Right forelimb (tissue), 1 donor: Measurements from ENCODE around the gene RALGAPA1.
"Not testable (repeated sequence)": the region's sequence is repeated elsewhere in the genome, so short reads cannot be mapped to it uniquely, and the experiment has no call there.

Source experiments
- DNase-seq: peaks from one replicate; pipeline ENCODE4 v3.0.0-alpha.2; 2018

RALGAPA1 gene

GRCh38 chr14:35821564-35822411 lies 12.7 kb upstream of the RALGAPA1 start:
- no peak for DNase-seq

GRCh38 chr14:35819591-35820540 lies 10.8 kb upstream of the RALGAPA1 start:
- no peak for DNase-seq

DNA sequence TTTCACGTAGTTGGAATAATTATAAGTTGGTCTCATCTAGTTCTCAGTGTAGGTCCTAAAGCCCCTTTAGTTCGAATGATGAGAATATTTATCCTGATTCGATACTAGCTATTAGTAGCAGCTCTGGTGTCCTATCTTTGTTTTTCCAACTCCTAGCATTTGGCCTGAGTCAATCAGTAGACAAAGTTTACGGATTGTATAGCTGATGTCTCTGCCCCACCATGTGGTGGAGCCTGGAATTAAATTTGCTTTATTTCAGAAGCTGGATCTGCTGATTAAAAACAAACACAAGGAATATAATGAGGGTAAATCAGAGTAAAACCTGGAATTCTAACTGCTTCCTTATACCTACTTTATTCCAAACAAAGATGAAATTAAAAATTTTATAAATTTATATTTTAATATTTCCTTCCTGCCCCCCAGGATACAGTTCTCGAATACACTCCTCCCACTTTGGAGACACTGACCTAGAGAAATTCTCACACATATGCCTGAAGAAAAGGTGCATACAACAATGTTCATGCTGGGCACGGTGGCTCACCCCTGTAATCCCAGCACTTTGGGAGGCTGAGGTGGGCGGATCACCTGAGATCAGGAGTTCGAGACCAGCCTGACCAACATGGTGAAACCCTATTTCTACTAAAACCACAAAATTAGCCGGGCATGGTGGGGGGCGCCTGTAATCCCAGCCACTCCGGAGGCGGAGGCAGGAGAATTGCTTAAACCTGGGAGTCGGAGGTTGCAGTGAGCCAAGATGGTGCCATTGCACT lies 9.4 kb upstream of the RALGAPA1 start:
- DNase-seq: no peak

DNA sequence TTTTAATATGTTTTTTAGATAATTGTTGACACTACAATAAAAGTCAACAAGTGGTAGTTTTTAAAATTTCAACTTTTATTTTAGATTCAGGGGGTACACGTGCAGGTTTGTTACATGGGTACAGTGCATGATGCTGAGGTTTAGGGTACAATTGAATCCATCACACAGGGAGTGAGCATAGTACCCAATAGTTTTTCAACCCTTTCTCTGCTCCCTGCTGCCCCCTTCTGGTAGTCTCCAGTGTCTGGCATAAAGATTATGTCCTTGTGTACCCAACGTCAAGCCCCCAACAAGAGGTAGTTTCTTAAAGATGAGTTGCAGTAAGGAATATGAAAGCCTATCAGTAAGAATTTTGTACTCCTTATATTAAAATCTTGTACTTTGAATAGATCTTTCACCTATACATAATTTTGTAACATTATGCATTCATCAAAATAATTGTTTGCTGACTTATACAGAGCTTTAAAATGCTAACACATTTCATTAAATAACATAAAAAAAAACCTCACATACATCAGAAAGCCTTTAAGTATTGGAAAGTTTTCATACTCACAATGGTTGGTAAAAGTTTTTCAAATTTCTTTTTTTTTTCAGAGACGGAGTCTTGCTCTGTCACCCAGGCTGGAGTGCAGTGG lies 5.4 kb upstream of the RALGAPA1 start:
- no peak for DNase-seq

DNA sequence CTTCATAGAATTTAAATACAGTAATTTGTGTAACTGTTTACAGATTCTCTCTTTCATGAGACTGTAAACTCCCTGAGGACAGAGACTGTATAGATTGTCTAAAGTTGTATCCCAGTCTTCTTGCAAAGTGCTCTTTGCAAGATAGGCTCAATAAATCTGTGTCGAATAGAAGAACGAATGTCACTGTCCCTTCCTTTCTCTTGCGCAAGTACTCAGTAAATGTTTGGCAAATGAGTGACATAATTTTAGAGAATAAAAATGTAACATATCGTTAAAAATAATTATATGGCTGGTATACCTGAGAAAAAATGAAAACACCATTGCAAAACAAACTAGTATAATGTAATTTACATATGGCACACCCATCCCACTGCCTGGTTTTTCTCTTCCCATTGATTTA lies 1.9 kb upstream of the RALGAPA1 start:
- no peak for DNase-seq

DNA sequence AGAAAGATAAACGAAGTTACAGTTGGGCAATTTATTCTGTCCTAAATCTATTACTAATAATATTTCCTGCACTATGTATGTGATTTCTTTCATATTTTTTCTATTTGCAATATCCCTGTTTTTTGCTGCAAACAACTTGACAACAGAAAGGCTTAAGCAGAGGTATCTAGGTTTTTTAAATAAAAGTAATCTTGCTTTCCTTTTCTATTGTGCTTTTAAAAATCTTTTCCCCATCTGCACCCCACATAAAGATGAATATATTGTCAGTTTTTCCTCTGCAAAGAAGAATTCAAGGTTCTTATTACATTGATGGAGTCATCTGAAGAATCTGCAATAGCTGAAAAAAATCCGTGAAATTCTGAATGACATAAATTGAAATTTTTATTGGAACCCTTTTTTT lies 502 bp upstream of the RALGAPA1 start:
- no peak for DNase-seq

- no peak for DNase-seq
Observed at GRCh38 chr14:35808076-35808637, 938 bp downstream of the RALGAPA1 start.

DNA sequence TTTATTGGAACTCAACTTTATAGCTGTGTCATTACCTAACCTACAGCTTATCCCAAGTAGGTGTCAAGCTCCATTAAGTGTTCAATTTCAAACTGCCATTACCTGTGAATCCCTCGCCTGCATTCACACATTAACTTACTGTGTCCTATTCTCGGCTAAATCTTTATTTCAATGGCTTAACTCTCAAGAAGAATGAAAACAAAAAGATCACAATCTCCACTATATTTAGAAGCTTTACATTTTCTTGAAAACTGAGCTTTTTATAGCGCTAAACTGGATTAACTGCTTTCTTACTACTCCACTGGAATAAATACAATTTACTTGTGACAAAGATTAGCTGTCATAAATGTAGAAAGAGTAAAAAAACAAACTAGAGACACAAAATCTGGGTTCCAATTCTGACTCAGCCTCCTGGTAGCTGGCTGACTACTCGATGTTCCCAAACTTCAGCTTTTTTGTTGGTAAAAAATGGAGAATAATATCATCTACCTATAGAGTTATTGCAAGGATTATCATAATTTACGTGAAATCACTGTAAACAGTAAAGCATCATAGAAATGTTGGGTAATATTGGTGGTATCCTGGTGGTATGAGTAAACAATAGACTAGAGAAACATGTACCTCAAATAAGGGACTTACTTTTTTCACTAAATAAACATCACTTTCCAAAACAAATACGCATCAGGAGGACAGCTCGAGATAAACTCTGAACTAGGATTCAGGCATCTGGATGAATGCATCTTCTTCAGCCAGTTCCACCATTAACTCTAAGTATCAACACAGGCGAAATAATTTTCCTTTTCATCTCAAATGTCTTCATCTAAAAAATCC lies 1.7 kb downstream of the RALGAPA1 start:
- no peak for DNase-seq

GRCh38 chr14:35806006-35806907 lies 2.8 kb downstream of the RALGAPA1 start:
- no peak for DNase-seq

DNA sequence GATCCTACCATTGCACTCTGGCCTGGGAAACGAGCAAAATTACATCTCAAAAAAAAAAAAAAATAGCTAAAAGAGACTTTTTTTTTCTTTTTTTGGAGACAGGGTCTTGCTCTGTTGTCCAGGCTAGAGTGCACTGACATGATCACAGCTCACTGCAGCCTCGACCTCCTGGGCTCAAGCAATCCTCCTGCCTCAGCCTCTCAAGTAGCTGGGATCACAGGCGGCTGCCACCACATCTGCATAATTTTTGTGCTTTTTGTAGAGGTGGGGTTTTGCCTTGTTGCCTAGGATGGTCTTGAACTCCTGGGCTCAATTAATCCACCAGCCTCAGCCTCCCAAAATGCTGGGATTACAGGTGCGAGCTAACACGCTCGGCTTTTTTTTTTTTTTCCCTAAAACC lies 11.3 kb downstream of the RALGAPA1 start:
- no peak for DNase-seq

GRCh38 chr14:35789651-35790050 lies 19.4 kb downstream of the RALGAPA1 start:
- DNase-seq: no peak

GRCh38 chr14:35786856-35787255 lies 22.2 kb downstream of the RALGAPA1 start:
- no peak for DNase-seq

- no peak for DNase-seq
Observed at GRCh38 chr14:35783699-35784098, 25.4 kb downstream of the RALGAPA1 start.

GRCh38 chr14:35779368-35779767 lies 29.7 kb downstream of the RALGAPA1 start:
- no peak for DNase-seq

DNA sequence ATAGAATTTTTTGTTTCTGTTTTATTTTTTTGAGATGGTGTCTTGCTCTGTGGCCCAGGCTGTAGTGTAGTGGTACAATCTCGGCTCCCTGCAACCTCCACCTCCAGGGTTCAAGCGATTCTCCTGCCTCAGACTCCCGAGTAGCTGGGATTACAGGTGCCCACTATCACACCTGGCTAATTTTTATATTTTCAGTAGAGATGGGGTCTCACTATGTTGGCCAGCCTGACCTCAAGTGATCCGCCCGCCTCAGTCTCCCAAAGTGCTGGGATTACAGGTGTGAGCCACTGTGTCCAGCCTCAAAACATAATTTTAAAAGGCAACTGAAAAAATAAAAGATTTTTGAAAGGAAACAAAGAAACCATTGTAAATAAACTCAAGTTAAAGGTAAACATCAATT lies 31.5 kb downstream of the RALGAPA1 start:
- not testable (repeated sequence) for DNase-seq

DNA sequence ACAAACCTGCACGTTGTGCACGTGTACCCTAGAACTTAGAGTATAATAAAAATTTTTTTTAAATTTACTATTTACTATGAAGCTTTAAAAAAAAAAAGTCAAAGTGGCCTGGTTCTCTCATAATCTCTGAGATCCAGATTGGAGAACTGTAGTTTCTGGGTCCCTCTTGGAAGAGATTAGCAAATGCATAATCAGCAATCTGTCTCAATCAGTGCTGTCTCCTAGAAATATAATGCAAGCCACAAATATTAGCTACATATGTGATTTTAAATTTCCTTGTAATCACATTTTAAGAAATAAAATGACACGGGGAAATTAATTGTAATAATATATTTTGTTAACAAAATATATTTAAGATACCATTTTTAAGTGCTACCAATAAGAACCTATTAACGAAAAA lies 32.3 kb downstream of the RALGAPA1 start:
- no peak for DNase-seq

- DNase-seq: not testable (repeated sequence)
Observed at GRCh38 chr14:35776085-35776484, 33.0 kb downstream of the RALGAPA1 start.

DNA sequence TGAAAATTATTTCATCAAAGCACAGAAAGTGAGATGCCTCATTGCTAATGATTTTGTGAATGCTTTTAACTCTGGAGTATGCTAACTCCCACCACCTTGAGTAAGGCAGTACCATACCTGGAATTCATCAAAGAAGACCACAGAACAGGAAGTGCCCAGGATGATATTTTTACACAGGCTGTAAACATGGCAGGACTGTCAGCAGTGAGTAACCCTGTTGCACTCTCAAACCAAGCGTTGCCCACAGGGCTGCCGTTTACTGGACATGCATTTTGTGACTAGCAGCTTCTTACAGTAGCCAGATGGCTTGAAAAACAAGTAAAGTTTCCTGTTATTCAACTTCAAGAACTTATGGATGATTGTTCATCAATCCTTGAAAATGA lies 42.4 kb downstream of the RALGAPA1 start:
- DNase-seq: no peak

DNA sequence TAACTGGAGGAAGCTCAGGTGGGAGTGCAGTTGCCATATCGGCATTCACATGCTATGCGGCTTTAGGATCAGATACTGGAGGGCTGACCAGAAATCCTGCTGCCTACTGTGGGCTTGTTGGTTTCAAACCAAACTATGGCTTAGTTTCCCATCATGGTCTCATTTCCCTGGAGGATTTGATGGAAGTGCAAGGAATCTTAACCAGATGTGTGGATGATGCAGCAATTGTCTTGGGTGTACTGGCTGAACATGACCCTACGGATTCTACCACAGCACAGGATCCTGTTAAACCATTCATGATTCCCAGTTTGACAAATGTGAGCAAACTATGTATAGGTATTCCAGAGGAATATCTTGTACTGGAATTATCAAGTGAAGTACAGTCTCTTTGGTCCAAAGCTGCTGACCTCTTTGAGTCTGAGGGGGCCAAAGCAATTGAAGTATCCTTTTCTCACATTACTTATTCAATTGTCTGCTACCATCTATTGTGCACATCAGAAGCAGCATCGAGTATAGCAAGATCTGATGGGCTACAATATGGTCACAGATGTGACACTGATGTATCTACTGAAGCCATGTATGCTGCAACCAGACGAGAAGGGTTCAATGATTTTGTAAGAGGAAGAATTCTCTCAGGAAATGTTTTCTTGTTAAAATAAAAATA lies 42.9 kb downstream of the RALGAPA1 start:
- no peak for DNase-seq

GRCh38 chr14:35761922-35762321 lies 47.2 kb downstream of the RALGAPA1 start:
- DNase-seq: no peak
